SK-N-SH (cell line): ENCODE results near the gene MVP.

Experiments used
- CHD2 ChIP-seq: fragments of 150-350 bp; IDR thresholded peaks from 2 replicates; pipeline ENCODE4 v1.6.1; 2018; ENCODE audit warnings: low read length; ENCODE audit not compliant: partially characterized antibody
- CTCF ChIP-seq: fragments of 200-600 bp; sonication (generic); IDR thresholded peaks from 2 replicates; pipeline ENCODE4 v1.6.1; 2017; ENCODE audit warnings: antibody characterized with exemption, mild to moderate bottlenecking, moderate library complexity
- EZH2phosphoT487 ChIP-seq: fragments of 200-600 bp; sonication (generic); IDR thresholded peaks from 2 replicates; pipeline ENCODE4 v1.6.1; 2017; ENCODE audit warnings: low read depth, mixed run types, mild to moderate bottlenecking, antibody characterized with exemption, moderate library complexity, borderline replicate concordance
- JUND ChIP-seq: IDR thresholded peaks from 2 replicates; pipeline ENCODE4 v1.4.0; 2012
- MAX ChIP-seq: IDR thresholded peaks from 2 replicates; pipeline ENCODE4 v1.4.0; 2012; ENCODE audit warnings: low read depth
- MEF2A ChIP-seq: IDR thresholded peaks from 2 replicates; pipeline ENCODE4 v1.4.0; 2012; ENCODE audit warnings: low read depth, borderline replicate concordance
- MXI1 ChIP-seq: IDR thresholded peaks from 2 replicates; pipeline ENCODE4 v1.6.1; 2012; ENCODE audit warnings: mild to moderate bottlenecking, low read depth, low read length, improper control_type of control experiment
- NFIC ChIP-seq: IDR thresholded peaks from 2 replicates; pipeline ENCODE4 v1.4.0; 2012; ENCODE audit warnings: borderline replicate concordance
- NRF1 ChIP-seq: IDR thresholded peaks from 2 replicates; pipeline ENCODE4 v1.6.1; 2012; ENCODE audit warnings: low read depth, mild to moderate bottlenecking, low read length
- SMC3 ChIP-seq: IDR thresholded peaks from 2 replicates; pipeline ENCODE4 v1.6.1; 2012; ENCODE audit warnings: low read depth, low read length, improper control_type of control experiment
- TAF1 ChIP-seq: IDR thresholded peaks from 2 replicates; pipeline ENCODE4 v1.6.1; 2012; ENCODE audit warnings: low read depth, mild to moderate bottlenecking, low read length, moderate library complexity, borderline replicate concordance
- TCF12 ChIP-seq: IDR thresholded peaks from 2 replicates; pipeline ENCODE4 v1.4.0; 2012

- TF ChIP-seq CTCF = no peak
- TF ChIP-seq MEF2A = no peak
- TF ChIP-seq CHD2 = no peak
- TF ChIP-seq MXI1 = no peak
- TF ChIP-seq JUND = no peak
- no peak for TF ChIP-seq MAX
- no peak for TF ChIP-seq TAF1
- TF ChIP-seq TCF12 = no peak
- no peak for TF ChIP-seq SMC3
- TF ChIP-seq NFIC = no peak
- TF ChIP-seq EZH2phosphoT487 = no peak
- no peak for TF ChIP-seq NRF1
These were observed 11.2 kb downstream of the MVP start for GRCh38 chr16:29831490-29831889.
